Activated T-cell treated with anti-CD3 and anti-CD28 coated beads for 4 hours (primary cell): Measurements from ENCODE around the gene NAMPT.
"Not testable (repeated sequence)": the region's sequence is repeated elsewhere in the genome, so short reads cannot be mapped to it uniquely, and the experiment has no call there.

Experiments
- DNase-seq: peaks from one replicate; pipeline ENCODE4 v3.0.0-alpha.2; 2020

Gene NAMPT

DNA sequence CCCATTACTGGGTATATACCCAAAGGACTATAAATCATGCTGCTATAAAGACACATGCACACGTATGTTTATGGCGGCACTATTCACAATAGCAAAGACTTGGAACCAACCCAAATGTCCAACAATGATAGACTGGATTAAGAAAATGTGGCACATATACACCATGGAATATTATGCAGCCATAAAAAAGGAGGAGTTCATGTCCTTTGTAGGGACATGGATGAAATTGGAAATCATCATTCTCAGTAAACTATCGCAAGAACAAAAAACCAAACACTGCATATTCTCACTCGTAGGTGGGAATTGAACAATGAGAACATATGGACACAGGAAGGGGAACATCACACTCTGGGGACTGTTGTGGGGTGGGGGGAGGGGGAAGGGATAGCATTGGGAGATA is 13.8 kb upstream of the NAMPT start:
- DNase-seq = not testable (repeated sequence)

DNA sequence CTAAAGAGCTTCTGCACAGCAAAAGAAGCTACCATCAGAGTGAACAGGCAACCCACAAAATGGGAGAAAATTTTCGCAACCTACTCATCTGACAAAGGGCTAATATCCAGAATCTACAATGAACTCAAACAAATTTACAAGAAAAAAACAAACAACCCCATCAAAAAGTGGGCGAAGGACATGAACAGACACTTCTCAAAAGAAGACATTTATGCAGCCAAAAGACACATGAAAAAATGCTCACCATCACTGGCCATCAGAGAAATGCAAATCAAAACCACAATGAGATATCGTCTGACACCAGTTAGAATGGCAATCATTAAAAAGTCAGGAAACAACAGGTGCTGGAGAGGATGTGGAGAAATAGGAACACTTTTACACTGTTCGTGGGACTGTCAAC is 13.4 kb upstream of the NAMPT start:
- DNase-seq = not testable (repeated sequence)

DNA sequence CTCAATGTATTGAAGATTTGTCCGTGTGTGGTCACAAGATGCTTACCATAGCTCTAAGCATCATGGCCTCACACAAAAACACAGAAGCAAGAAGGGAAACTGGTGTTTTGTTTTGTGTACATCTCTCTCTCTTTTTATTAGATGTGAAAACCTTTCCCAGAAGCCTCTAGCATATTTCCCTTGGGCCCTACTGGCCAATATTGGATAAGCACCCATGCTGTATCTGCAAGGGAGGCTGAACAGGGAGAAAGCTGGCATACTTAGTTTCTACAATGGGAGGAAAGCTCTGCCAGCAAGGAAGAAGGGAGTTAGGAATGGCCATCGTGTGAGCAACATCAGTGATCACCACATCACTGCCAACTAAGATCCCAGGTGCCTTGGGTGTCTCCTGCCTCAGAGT is 9.6 kb upstream of the NAMPT start:
- no peak for DNase-seq

DNA sequence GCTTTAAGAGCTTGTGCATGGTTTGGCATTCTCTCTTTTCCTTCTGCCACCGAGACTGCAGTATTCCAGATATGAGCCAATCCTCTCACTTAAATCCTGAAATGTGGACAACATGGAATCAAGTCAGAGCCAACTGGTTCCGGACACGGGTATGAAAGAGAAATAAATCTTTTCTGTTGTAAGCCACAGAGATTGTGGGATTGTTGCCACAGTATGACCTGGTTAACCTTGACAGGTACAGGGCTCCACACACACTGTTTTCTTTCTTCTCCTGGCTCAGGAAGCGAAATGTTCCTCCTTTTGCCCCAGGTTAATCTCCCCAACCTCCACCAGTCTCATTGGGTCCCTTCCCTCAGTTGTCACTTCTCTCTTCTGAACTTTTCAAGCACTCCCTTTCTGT is 6.5 kb upstream of the NAMPT start:
- no peak for DNase-seq

DNA sequence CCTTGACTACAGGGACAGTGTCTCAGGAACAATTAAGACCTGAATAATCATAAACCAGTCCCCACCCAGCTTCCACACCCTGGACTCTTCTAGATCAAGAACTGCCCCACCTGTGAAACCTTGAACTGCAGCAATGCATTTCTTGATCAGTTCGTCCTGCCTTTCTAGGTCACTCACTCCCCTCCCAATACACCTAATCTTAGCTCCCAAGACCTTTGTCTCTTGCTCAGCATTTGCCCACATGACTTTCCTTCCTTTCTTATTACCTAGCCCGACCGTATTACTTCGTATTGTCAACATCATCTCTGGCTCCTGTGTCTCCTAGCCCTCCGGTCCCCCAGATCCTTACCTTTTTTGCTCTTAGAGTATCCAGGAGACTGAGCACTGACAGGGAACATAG is 5.5 kb upstream of the NAMPT start:
- no peak for DNase-seq

DNA sequence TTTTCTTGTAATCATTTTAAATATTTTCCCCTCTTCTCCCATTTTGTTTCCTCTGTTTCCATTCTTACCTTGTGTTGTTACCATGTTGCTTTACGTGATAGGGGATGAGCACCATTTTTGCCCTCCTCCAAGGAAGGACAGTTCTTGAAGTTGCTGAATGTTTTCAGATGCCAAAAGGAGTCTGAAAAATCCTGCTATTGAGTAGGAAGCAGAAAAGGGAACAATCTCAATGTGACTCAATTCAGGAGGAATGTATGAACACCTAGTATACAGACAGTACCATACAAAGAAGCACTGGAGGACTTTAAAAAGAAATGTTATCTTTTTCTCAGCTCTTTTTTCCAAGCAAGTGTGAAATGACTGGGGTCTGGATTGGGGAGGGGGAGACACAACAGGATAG is 5.1 kb upstream of the NAMPT start:
- DNase-seq = no peak

DNA sequence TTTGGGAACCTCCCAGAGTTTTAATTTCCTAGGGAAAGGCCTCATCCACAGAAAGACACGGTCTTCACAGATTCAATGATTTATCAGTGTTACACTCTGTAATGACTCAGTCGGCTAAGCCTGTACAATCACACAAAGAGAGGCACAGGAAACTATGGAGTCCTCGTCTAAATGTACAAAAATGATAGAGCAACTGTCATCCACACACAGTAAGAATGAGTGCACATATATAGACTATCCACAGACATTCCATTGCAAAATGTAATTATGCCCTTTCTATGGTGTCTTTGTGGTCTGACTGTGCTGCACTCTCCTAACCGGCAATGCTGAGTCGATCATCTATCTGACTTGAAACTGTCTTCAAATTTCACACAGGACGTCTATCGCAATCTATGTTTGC is 3.5 kb upstream of the NAMPT start:
- no peak for DNase-seq

DNA sequence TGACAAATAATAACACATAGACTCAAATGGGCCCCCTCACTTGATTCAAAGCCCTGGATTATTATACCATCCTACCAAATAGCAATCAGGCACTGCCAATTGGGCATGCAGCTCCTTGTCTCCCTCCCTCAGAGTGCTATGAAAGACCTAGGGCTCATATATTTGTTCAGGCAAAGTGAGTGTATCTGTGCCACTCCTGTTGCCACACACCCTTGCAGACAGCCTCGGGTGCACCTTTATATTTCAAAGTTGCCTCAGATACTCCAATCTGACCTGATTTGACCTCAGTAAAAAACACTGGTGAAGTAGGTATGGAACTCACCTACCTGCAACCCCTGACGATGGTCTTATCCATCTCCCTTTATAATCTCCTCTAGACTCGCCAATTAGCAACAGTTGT is 3.0 kb upstream of the NAMPT start:
- no peak for DNase-seq

DNA sequence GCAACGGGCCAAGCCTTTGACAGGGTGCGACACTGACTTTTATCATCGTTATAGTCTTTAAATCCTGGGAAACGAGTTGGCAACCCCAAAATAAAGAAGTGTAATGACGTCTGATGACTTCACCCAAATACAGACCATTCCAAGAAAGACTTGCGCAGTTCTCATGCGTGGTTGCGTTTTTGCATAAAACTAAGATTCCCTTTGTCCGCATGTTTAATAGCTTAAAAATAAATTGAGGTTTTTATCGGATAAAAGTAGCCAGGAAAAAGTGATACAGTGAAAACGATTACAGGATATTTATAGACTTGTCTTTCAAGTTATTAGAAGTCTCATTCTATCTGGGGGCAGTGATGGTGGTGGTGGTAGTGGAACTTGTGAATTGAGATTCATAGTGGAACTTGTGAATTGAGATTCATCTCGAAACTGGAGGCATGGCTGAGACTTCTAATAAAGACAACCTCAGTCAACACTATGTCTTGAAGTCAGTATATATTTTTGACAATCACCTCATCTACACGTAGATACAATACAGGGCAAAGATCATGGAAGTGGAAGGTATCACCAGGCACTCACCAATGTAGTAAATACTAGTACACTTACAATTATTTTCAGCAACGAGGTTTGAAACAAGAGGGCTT is 1.2 kb upstream of the NAMPT start:
- DNase-seq = peak; percentile 13

DNA sequence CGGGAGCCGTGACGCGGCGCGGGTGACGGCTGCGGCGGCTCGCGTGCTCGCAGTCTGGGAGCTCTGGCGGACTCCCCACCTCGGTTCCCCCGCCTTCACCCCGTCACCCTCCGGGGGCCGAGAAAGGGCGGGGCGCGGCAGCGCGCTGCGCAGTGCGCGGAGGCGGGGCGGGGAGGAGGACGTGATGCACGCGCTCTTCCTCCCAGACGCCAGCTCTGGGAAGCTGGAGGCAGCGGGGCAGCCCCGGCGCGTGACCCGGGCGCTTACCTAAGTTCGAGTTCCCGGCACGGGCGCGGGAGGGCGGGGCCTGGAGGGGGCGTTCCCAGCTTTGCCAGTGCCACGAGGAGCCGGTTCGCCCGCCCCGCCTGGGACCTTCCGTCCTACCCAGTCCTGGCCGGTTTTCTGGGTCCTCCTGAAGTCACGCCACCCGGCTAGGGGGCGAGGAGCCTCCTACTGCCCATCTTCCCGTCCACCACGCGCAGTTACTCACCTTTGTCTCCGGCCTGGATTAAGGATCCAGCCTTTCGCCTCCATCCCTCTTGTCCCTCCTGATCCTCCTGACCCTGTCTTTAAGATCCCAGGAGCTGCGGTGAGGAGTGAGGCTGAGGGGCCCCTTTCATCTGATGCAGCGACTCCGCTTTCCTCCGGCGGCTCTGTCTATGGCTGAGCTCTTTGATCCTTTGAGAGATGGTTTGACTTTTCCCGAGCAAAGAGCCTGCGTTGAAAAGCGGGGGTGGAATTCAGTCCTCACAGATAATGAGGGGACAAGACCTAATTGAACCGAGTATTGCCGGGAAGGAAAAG is 470 bp upstream of the NAMPT start:
- peak; percentile 99 for DNase-seq

DNA sequence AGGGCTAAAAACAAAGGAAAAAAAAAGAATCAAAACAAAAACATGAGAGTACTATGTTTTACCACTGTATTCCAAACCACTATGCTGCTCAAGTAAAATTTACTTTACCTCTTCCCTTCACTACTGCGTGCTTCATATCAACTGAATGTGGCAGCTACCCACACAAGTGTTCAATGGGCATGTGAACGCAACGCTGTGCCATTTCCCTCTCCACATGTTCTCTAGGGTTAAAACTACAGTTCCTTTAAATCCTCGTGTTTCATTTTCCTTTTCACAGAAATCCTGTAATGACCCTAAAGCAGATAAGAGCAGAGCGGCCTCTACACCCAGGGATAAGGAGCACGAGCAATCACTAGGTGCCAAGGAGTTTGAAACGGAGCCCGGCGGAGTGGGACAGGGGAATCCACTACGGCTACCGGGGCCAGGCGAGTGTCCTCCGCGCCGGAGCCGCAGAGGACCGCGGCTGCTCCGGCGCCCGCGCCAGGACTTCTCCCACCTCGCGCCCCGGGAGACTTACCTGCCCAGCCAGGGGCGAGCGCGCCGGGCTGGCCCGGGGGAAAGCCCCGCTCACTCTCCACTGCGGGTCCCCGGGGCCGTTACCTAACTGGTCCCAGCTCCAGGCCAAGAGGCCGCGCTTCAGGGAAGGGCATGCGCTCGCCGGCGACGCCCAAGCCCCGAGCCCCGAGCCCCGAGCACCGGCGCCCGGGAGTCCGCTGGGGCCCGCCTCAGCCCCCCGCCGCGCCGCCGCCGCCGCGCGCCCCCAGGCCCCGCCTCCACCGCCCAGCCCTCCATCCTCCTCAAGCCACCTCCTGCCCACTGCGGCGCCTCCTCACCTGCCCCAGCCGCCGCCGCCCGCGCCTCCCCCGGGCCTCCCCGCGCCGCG is 711 bp downstream of the NAMPT start:
- DNase-seq = peak; percentile 32

DNA sequence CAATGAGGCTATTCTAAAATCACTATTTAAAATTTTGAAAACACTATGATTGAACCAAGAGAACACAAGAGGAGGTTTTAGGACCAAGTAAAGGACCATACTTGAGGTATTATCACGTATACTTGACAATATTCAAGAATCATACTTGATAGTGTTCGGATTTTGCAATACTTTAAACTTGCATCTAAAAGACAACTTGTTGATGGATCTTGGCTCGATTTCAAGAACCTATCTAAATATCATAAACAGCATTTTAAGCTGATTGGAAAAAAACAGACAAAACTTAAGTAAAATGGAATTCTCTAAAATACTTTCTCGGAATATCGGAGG is 1.3 kb downstream of the NAMPT start:
- no peak for DNase-seq

DNA sequence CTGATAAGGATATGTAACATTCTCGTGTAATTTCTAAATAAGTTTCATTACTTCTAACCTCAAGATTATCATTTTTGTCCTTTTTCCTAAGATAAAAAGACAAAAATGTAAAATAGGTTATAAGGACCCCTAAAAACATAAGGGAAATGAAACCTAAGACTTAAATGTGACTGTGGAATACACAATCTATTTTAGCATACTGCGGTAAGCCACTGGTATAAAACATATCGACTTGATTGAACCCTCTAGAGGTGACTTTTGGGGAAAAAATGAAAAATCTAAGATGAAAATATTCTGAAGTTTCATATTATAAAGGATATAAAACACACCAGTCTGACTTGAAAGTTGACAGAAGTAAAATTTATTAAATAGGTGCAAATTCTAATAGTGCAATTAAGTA is 1.9 kb downstream of the NAMPT start:
- DNase-seq = no peak

DNA sequence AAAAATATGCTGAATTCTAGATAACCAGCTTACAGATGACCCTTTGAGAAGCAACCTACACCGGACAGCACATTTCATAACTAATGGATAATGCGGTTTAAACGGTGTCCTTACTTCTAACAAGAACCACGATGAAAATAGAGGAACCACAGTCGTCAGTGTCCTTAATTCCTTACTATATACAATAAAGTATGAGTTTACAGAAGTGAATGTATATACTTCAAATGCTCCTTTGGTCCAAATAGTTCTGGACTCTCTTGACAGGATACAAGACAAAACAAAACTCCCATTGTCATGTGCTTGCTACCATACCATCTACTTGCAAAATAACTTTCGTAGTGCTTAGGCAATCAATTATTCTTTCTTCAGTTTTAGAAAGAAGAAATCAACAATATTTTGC is 2.4 kb downstream of the NAMPT start:
- no peak for DNase-seq

DNA sequence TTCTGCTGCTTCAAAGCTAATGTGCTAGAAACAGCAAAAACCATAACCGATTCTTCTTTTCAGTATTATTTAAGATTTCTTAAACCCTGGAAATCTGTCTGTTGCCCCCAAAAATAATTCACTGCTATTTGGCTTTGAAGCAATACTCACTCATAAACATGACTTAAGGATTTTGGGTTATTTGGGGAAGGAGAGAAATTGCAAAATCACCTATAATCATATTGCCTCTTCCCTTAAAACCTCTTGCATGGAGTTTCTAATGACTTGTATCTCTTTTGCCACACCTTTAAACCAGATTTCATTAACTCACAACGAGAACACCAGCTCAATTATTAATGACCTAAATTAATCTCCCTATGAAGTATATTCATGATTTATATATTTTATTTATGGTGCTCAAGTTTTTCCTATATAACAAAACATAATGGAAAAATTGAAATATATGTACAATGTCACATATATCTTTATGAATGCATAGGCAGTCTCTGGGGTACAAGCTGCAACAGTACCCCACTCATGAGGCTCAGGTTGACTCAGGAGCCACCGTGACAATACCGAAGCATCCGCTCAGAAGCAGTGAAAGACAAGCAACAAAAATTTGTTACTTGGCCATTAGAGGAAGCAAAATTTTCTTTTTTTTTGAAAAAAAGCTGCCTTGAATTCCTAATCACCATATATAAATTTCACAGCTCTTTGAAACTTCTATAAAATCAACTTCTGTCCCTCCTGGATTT is 3.0 kb downstream of the NAMPT start:
- no peak for DNase-seq

DNA sequence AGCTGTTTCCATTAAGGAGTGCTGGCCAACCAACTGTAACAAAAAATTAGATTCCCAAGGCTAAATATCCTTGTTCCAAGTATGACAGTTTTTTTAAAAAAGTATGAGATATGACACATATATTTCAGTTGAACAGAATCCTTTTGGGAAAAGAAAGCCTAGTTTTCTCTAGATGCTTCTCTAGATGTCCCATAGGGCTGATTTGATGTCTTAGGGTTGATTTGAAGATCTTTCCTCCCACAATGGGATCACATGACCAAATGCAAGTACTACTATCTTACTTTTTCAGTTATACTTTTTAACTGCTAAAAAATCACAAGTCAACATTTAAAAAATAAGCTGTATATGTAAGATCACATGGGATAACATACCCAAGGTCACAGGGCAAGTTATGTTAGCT is 3.7 kb downstream of the NAMPT start:
- DNase-seq = no peak

DNA sequence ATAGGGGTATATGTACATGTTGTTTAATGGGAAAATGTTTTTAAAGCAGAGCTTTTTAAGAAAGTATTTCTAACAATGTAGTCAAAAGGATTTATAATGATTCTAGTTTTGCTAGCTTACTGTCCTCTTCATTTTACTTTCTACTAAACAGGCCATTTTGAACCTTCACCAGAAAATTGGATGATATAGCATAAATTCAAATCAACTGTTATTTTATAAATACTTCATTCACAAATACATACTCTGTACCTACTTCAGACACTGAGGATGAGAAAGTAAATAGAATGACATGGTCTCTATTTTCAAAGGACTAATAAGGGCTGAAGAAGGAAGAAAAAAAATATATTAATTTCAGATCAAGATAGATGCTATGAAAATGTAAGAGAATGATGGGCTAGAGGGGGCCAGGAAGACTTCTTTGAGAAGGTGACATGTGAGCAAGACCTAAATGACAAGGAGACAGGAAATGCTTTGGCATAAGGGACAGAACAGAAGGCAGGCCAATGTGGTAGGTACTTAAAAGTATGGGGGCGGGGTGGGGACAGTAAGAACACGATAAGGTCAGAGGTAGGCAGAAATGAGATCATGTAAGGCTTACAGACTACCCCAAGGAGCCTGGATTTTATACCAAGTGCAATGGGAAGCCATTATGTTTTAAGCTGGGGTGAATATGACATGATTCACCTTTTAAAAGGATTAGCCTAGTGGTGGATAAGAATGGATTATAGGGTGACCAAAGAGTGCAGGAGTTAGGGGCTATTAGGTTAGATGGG is 5.2 kb downstream of the NAMPT start:
- no peak for DNase-seq

DNA sequence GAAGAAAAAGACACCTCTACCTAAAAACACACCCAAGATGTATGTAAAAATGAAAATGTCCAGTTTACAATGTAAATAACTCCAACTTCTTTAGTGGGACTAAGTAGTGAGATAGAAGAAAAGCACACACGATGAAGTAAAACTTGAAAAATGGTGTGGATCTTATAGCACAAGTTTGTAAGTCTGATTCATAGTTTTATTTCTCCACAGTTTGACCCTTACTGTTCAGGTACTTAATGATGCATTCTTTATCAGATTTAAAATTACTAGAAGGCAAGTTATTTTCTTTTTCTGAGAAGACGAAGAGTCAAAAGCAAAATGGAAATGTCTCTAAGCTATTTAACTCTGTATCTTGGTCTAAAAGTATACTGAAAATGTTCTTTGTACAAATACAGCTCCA is 6.1 kb downstream of the NAMPT start:
- DNase-seq = no peak

DNA sequence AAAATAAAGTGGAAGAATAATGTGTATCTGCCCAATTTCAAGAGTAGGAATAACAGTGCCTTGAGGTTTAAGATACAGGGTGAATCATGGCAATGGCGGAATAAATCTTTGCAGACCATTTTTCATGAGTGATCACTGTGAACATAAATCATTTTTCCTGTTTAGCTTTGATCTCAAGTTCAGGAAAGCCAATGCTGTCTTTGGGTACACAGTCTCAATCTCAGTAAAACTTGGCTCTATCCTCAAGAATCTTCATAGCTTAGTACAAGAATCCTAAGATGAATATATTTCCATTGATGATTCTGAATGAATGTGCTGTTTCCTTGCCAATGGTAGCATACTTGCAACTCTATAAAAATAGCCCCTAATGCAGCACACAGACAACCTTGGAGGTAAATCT is 6.8 kb downstream of the NAMPT start:
- DNase-seq = no peak

DNA sequence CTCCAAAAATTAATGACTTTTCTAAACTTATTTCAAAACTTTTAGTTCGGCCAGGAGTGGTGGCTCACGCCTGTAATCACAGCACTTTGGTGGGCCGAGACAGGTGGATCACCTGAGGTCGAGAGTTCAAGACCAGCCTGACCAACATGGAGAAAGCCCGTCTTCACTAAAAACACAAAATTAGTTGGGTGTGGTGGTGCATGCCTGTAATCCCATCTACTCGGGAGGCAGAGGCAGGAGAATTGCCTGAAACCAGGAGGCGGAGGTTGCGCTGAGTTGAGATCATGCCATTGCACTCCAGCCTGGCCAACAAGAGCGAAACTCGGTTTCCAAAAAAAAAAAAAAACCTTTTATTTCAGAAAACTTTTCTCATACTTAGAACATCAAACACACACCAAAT is 8.3 kb downstream of the NAMPT start:
- no peak for DNase-seq

DNA sequence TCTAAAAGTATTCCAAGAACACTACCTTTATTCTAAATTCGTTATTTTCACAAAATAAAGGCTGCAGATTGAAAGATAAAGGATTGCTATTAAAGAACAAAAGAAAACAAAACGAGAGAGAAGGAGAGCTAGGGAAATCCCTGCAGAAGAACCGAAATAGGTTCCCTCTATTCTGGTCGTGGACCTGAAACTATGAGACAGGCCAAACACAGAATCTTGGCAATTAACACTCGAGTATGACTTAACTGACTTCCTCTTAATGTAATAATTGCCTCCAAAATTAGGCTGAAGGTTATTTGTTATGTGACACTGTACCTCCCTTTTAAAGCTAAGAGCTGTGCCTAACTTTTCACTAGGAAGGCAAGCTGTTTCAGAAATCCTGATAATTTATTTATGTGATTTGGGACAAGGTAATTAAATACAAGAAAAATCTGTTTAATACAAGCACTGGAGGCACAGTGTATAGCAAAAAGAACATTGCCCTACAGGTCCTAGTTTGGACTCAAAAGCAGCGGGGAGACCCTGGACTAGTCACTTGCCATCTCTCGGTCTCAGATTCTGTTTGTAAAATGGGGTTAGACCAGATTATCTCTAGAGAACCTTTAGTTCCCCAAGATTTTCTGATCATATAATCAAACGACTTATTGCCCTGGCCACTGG is 11.6 kb downstream of the NAMPT start:
- DNase-seq = no peak
